ENCODE data around the gene ALX1.
"Not testable (repeated sequence)": the region's sequence is repeated elsewhere in the genome, so short reads cannot be mapped to it uniquely, and the experiment has no call there.

The ALX1 gene

GRCh38 chr12:85308374-85308773 is 28.4 kb downstream of the ALX1 start:
- DNase-seq: no peak

- no peak for DNase-seq
Measured at GRCh38 chr12:85309125-85309566, 29.1 kb downstream of the ALX1 start.

GRCh38 chr12:85310025-85310424 is 30.0 kb downstream of the ALX1 start:
- DNase-seq: no peak

- DNase-seq: no peak
Measured at GRCh38 chr12:85310456-85311076, 30.5 kb downstream of the ALX1 start.

GRCh38 chr12:85317866-85318636 is 38.0 kb downstream of the ALX1 start:
- not testable (repeated sequence) for DNase-seq

- no peak for DNase-seq
Measured at GRCh38 chr12:85322715-85323114, 42.7 kb downstream of the ALX1 start.

- DNase-seq: no peak
Measured at GRCh38 chr12:85325442-85325841, 45.4 kb downstream of the ALX1 start.

- no peak for DNase-seq
Measured at GRCh38 chr12:85329913-85330312, 49.9 kb downstream of the ALX1 start.

- DNase-seq: no peak
Measured at GRCh38 chr12:85348779-85349178, 68.8 kb downstream of the ALX1 start.

GRCh38 chr12:85350356-85350755 is 70.3 kb downstream of the ALX1 start:
- DNase-seq: no peak
